Motor neuron (in vitro differentiated cells): ENCODE data around the gene CELA3B. TPM values are rescaled to one million over a fixed set of nuclear protein-coding genes. Genes with fewer than 3 reads are reported as not detected.
"Not testable (repeated sequence)": the region's sequence is repeated elsewhere in the genome, so short reads cannot be mapped to it uniquely, and the experiment has no call there.

Source experiments
- ATAC-seq, 8 experiments: fragments of 200-7000 bp; cut with Tn5 transposase; replicated peaks in 6 of 8; 2 replicates each; pipeline ENCODE4 v1.8.0; 2021; ENCODE audit warnings: mild to moderate bottlenecking in 8 of 8, moderate library complexity in 8 of 8
- H3K27ac ChIP-seq, 2 donors: fragments of 250-450 bp; sonication (Bioruptor Pico); 2 replicates each; pipeline ENCODE4 v1.9.0; 2021; ENCODE audit warnings: antibody characterized with exemption in 2 of 2, mild to moderate bottlenecking in 2 of 2, moderate library complexity in 1 of 2
- H3K4me1 ChIP-seq, 2 donors: fragments of 250-450 bp; sonication (Bioruptor Pico); replicated peaks in 1 of 2; 2 replicates each; pipeline ENCODE4 v1.6.1; 2021; ENCODE audit warnings: antibody characterized with exemption in 2 of 2, mild to moderate bottlenecking in 2 of 2, moderate library complexity in 1 of 2
- H3K4me3 ChIP-seq, 5 donors: fragments of 250-450 bp; sonication (Bioruptor Pico); 2 replicates each; pipeline ENCODE4 v1.9.0; 2021; ENCODE audit warnings: antibody characterized with exemption in 5 of 5, mild to moderate bottlenecking in 5 of 5, moderate library complexity in 4 of 5
- WGBS, 10 experiments: fragments of 450-650 bp; shearing (Covaris generic); methylation state at CpG; one replicate each; pipeline ENCODE4 v1.0.0; 2022; 5-methylcytosine and 5-hydroxymethylcytosine counted together
- in situ Hi-C, 9 experiments: fragments of 400-800 bp; cut with MboI; loops; one replicate each; pipeline ENCODE4 v1.15.0; 2021; ENCODE audit warnings: low sequenced_read_pairs in 9 of 9, low pct_unique_long_range_greater_than_20kb in 2 of 9; ENCODE audit not compliant: unreplicated experiment in 9 of 9
- total RNA-seq, 8 experiments: library from RNA; unstranded; fragments of 300-600 nt; gene quantifications; 2 replicates each; pipeline versions ENCODE4 v1.2.3 to v1.2.4, GENCODE V29; 2022

Gene CELA3B
- total RNA-seq, 8 experiments from 2014 or later, result not detected

- H3K27ac ChIP-seq, in situ Hi-C loops, ATAC-seq, H3K4me3 ChIP-seq: not testable (repeated sequence)
- WGBS, 10 experiments, result 50 to 100% (median 74%) methylated on average over 1 to 5 of the region's 5 CpGs; no CpG with 5 or more reads in 2 of the 10 experiments
- H3K4me1 ChIP-seq, result peaks cover 18 to 22% of the 10 kb centered on the region in 2 donors
Observed at GRCh38 chr1:22034834-22035233, 58.0 kb downstream of the CELA3B start.

- Histone ChIP-seq H3K27ac (no peak overlapping the region), H3K4me1 (peaks cover 23 to 30% of the 10 kb centered on the region in 2 donors), H3K4me3 (no peak overlapping the region)
- WGBS, 10 experiments, result 0 to 75% (median 51%) methylated on average over 1 to 7 of the region's 7 CpGs; no CpG with 5 or more reads in 3 of the 10 experiments
- in situ Hi-C loops, result no loop called here
- no peak for ATAC-seq
Observed at GRCh38 chr1:22037520-22037919, 60.7 kb downstream of the CELA3B start.

GRCh38 chr1:22038036-22038435 lies 61.2 kb downstream of the CELA3B start:
- Histone ChIP-seq H3K27ac (no peak overlapping the region), H3K4me3 (no peak overlapping the region), H3K4me1 (peaks cover 23 to 30% of the 10 kb centered on the region in 2 donors)
- in situ Hi-C loops, result no loop called here
- WGBS, 10 experiments, result 19 to 100% (median 71%) methylated on average over 1 to 5 of the region's 5 CpGs
- peak in 7 of 8 experiments; percentile 27 to 63 (median 46) for ATAC-seq

Other genes with a start within 250 kb of the CELA3B start
- gene USP48, start 193.9 kb upstream of the CELA3B start, total RNA-seq, result 10 to 100 TPM; 34.1 to 84.9 (median 54.9) TPM
- 1 to 10 TPM in 6 of 8 experiments, under 1 TPM in 2; 0.71 to 3.4 (median 1.4) TPM for gene LDLRAD2, start 164.8 kb upstream of the CELA3B start, total RNA-seq
- gene HSPG2, start 39.7 kb upstream of the CELA3B start, total RNA-seq, result 10 to 100 TPM in 5 of 8 experiments, 1 to 10 TPM in 3; 5.8 to 47.9 (median 12.8) TPM
- under 1 TPM in 2 of 8 experiments, not detected in 6; 0.57 to 0.84 TPM for gene CELA3A, start 24.6 kb downstream of the CELA3B start, total RNA-seq
- gene CDC42, start 75.7 kb downstream of the CELA3B start, total RNA-seq, result 100 to 1,000 TPM; 174 to 502 (median 461) TPM
- gene WNT4, start 166.1 kb downstream of the CELA3B start, total RNA-seq, result 10 to 100 TPM in 4 of 8 experiments, 1 to 10 TPM in 3, under 1 TPM in 1; 0.41 to 80.1 (median 11.8) TPM